HCT116 (cell line): ENCODE results near the gene HYAL2. TPM values are rescaled to one million over a fixed set of nuclear protein-coding genes. Genes with fewer than 3 reads are reported as not detected.
A peak's percentile ranks its signal among the peaks of the same experiment; 100 is the strongest.

Experiments
- ATAC-seq: fragments of 200-7000 bp; cut with Tn5 transposase; 2 replicates; pipeline ENCODE4 v1.9.1; 2020; ENCODE audit warnings: mild to moderate bottlenecking, moderate library complexity
- BruUV-seq: library from RNA; stranded (reverse); fragments of 400-500 nt; replicated peaks from 2 replicates; lab custom pipeline; 2021; lab: Mats Ljungman, UMichigan
- CTCF ChIA-PET: fragments of 300-600 bp; sonication (Branson Sonifier 250); formaldehyde crosslinking; loops from one replicate; lab custom pipeline; 2021; ENCODE audit warnings: antibody characterized with exemption; lab: Charles Lee
- POLR2A ChIA-PET: fragments of 300-600, 350-600 bp; sonication (Branson Sonifier 250); formaldehyde crosslinking; loops from one replicate; lab custom pipeline; 2021; ENCODE audit warnings: antibody characterized with exemption; lab: Charles Lee
- RAD21 ChIA-PET, 2 experiments: fragments of 300-600 bp; sonication (Branson Sonifier 250); formaldehyde crosslinking; loops; one replicate each; lab custom pipeline; 2023; ENCODE audit warnings: low total read pairs in 2 of 2; ENCODE audit not compliant: uncharacterized antibody in 2 of 2, unreplicated experiment in 2 of 2, low non-redundant PET in 1 of 2; lab: Charles Lee
- DNase-seq: peaks from one replicate; pipeline ENCODE4 v3.0.0-alpha.2; 2010; ENCODE audit warnings: low read depth, low spot score
- H2AFZ ChIP-seq: fragments of 200-600 bp; shearing (Covaris generic), sonication (generic); 2 replicates; pipeline ENCODE4 v1.6.1; 2017; ENCODE audit warnings: low read depth, mixed run types, mixed read lengths, antibody characterized with exemption, low read length; ENCODE audit not compliant: poor library complexity, severe bottlenecking
- H3K27ac ChIP-seq: 2 replicates; pipeline ENCODE4 v1.5.1; 2012; ENCODE audit warnings: low read depth, low read length
- H3K27me3 ChIP-seq: fragments of 200-600 bp; sonication (generic); 2 replicates; pipeline ENCODE4 v1.6.1; 2016; ENCODE audit warnings: mixed run types, low read length, mixed read lengths; ENCODE audit not compliant: insufficient read depth
- H3K36me3 ChIP-seq, 2 experiments: fragments of 200-500 bp in 1 of 2; fragments of 200-600 bp in 1 of 2; sonication (Bioruptor generic) in 1 of 2; sonication (generic) in 1 of 2; 2 replicates each; pipeline versions ENCODE4 v1.5.1 to v1.6.1; 2014 to 2016; ENCODE audit warnings: low read length in 2 of 2, inconsistent platforms in 1 of 2, mixed read lengths in 1 of 2, mixed run types in 1 of 2; ENCODE audit not compliant: insufficient read depth in 2 of 2, control insufficient read depth in 1 of 2
- H3K4me1 ChIP-seq, 2 experiments: fragments of 200-600 bp in 1 of 2; sonication (generic) in 1 of 2; 2 replicates each; pipeline versions ENCODE4 v1.5.1 to v1.6.1; 2012 to 2017; ENCODE audit warnings: low read length in 2 of 2, inconsistent platforms in 1 of 2, mild to moderate bottlenecking in 1 of 2, mixed read lengths in 1 of 2, mixed run types in 1 of 2, moderate library complexity in 1 of 2; ENCODE audit not compliant: insufficient read depth in 2 of 2, control insufficient read depth in 1 of 2
- H3K4me2 ChIP-seq: fragments of 200-600 bp; sonication (generic); 2 replicates; pipeline ENCODE4 v1.6.1; 2017; ENCODE audit warnings: mixed run types, low read length, mixed read lengths
- H3K4me3 ChIP-seq, 2 experiments: fragments of 200-600 bp in 1 of 2; sonication (generic) in 1 of 2; replicated peaks in 1 of 2; 2 replicates each; pipeline ENCODE4 v1.5.1; 2011 to 2016; ENCODE audit warnings: low read length in 2 of 2, control low read depth in 1 of 2, low read depth in 1 of 2, mild to moderate bottlenecking in 1 of 2, mixed read lengths in 1 of 2, mixed run types in 1 of 2
- H3K79me2 ChIP-seq: fragments of 200-600 bp; sonication (generic); 2 replicates; pipeline ENCODE4 v1.6.1; 2017; ENCODE audit warnings: mild to moderate bottlenecking, mixed run types, low read length, moderate library complexity, mixed read lengths; ENCODE audit not compliant: insufficient read depth
- H3K9ac ChIP-seq: fragments of 200-600 bp; sonication (generic); 2 replicates; pipeline ENCODE4 v1.6.1; 2016; ENCODE audit warnings: low read length, mixed read lengths
- H3K9me2 ChIP-seq: fragments of 200-600 bp; sonication (generic), shearing (Covaris generic); 2 replicates; pipeline ENCODE4 v1.6.1; 2017; ENCODE audit warnings: mixed run types, mild to moderate bottlenecking, moderate library complexity; ENCODE audit not compliant: insufficient read depth
- H3K9me3 ChIP-seq, 2 experiments: fragments of 200-500 bp in 1 of 2; fragments of 200-600 bp in 1 of 2; sonication (Bioruptor generic) in 1 of 2; sonication (generic) in 1 of 2; 2 replicates each; pipeline ENCODE4 v1.6.1; 2014 to 2017; ENCODE audit warnings: low read length in 2 of 2, mixed read lengths in 2 of 2, inconsistent platforms in 1 of 2, low read depth in 1 of 2, mild to moderate bottlenecking in 1 of 2, mixed run types in 1 of 2, moderate library complexity in 1 of 2; ENCODE audit not compliant: control insufficient read depth in 1 of 2, insufficient read depth in 1 of 2
- H4K20me1 ChIP-seq: fragments of 200-600 bp; sonication (generic), shearing (Covaris generic); 2 replicates; pipeline ENCODE4 v1.6.1; 2017; ENCODE audit warnings: mixed run types, mild to moderate bottlenecking, moderate library complexity; ENCODE audit not compliant: insufficient read depth
- CBX3 ChIP-seq: IDR thresholded peaks from 2 replicates; pipeline ENCODE4 v1.6.1; 2012; ENCODE audit warnings: low read depth
- CEBPB ChIP-seq: IDR thresholded peaks from 2 replicates; pipeline ENCODE4 v1.6.1; 2012; ENCODE audit warnings: low read depth
- EGR1 ChIP-seq: IDR thresholded peaks from 2 replicates; pipeline ENCODE4 v1.6.1; 2012; ENCODE audit warnings: low read depth
- ELF1 ChIP-seq: IDR thresholded peaks from 2 replicates; pipeline ENCODE4 v1.6.1; 2012; ENCODE audit warnings: low read depth, borderline replicate concordance
- EZH2 ChIP-seq: fragments of 200-600 bp; sonication (generic); IDR thresholded peaks from 2 replicates; pipeline ENCODE4 v1.6.1; 2017; ENCODE audit warnings: antibody characterized with exemption, mixed run types
- FOSL1 ChIP-seq: IDR thresholded peaks from 2 replicates; pipeline ENCODE4 v1.6.1; 2012; ENCODE audit warnings: low read depth
- JUND ChIP-seq: IDR thresholded peaks from 2 replicates; pipeline ENCODE4 v1.6.1; 2012
- POLR2A ChIP-seq: IDR thresholded peaks from 2 replicates; pipeline ENCODE4 v1.7.0; 2011; ENCODE audit warnings: borderline replicate concordance; ENCODE audit not compliant: insufficient read depth, insufficient read length; ENCODE audit errors: extremely low read depth
- RAD21 ChIP-seq: IDR thresholded peaks from 2 replicates; pipeline ENCODE4 v1.6.1; 2012; ENCODE audit warnings: low read depth, mild to moderate bottlenecking
- REST ChIP-seq: IDR thresholded peaks from 2 replicates; pipeline ENCODE4 v1.6.1; 2012; ENCODE audit warnings: low read depth
- SIN3A ChIP-seq: IDR thresholded peaks from 2 replicates; pipeline ENCODE4 v1.6.1; 2012; ENCODE audit warnings: low read depth
- SP1 ChIP-seq: IDR thresholded peaks from 2 replicates; pipeline ENCODE4 v1.6.1; 2012; ENCODE audit warnings: low read depth
- SRF ChIP-seq: IDR thresholded peaks from 2 replicates; pipeline ENCODE4 v1.6.1; 2012; ENCODE audit warnings: low read depth
- TCF7L2 ChIP-seq: IDR thresholded peaks from 2 replicates; pipeline ENCODE4 v1.7.0; 2011; ENCODE audit warnings: borderline replicate concordance, inconsistent platforms; ENCODE audit not compliant: insufficient read depth, insufficient read length; ENCODE audit errors: extremely low read depth
- YY1 ChIP-seq: IDR thresholded peaks from 2 replicates; pipeline ENCODE4 v1.6.1; 2011; ENCODE audit warnings: low read length, low read depth, moderate library complexity, mild to moderate bottlenecking; ENCODE audit not compliant: insufficient replicate concordance; ENCODE audit errors: extremely low read depth
- ZFX ChIP-seq: fragments of 450-650 bp; IDR thresholded peaks from 2 replicates; pipeline ENCODE4 v1.6.1; 2017
- ZNF274 ChIP-seq: fragments of 200-500 bp; sonication (Bioruptor generic); IDR thresholded peaks from 2 replicates; pipeline ENCODE4 v1.6.1; 2014; ENCODE audit warnings: mild to moderate bottlenecking, low read depth, low read length, inconsistent platforms
- intact Hi-C: fragments of 100-400 bp; cut with micrococcal nuclease; formaldehyde crosslinking; loops from 2 replicates; pipeline ENCODE4 v1.10.0; 2022
- total RNA-seq: library from RNA; stranded (reverse); gene quantifications from one replicate; pipeline ENCODE4 v1.2.1, GENCODE V29; 2021; ENCODE audit not compliant: unreplicated experiment
- TF ChIP-seq, protein P1 (sequence below): IDR thresholded peaks from 2 replicates; pipeline ENCODE4 v1.6.1; 2012
- TF ChIP-seq, protein P2 (sequence below): IDR thresholded peaks from 2 replicates; pipeline ENCODE4 v1.6.1; 2011; ENCODE audit warnings: mild to moderate bottlenecking, low read length, moderate library complexity; ENCODE audit not compliant: insufficient replicate concordance; ENCODE audit errors: extremely low read depth

Gene HYAL2
- total RNA-seq, 1 experiment from 2014 or later, result 42.2 TPM

GRCh38 chr3:50339485-50340146, 17.1 kb upstream of the HYAL2 start:
- RAD21 ChIA-PET, result interaction anchor here in 1 of 2 experiments (0.5 kb wide), 1 partner anchor 113 kb away, joined by 4 read pairs; no protein-coding TSS in a partner anchor
- TF ChIP-seq SRF (no peak), ELF1 (no peak), ZFX (no peak), SP1 (no peak), CBX3 (no peak), CEBPB (no peak), POLR2A (no peak), SIN3A (no peak), EGR1 (no peak), EZH2 (no peak), ZNF274 (no peak), FOSL1 (no peak), TCF7L2 (no peak), REST (no peak), RAD21 (no peak), YY1 (no peak), JUND (no peak)
- TF ChIP-seq, protein P1, sequence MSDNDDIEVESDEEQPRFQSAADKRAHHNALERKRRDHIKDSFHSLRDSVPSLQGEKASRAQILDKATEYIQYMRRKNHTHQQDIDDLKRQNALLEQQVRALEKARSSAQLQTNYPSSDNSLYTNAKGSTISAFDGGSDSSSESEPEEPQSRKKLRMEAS, result no peak
- TF ChIP-seq, protein P2, sequence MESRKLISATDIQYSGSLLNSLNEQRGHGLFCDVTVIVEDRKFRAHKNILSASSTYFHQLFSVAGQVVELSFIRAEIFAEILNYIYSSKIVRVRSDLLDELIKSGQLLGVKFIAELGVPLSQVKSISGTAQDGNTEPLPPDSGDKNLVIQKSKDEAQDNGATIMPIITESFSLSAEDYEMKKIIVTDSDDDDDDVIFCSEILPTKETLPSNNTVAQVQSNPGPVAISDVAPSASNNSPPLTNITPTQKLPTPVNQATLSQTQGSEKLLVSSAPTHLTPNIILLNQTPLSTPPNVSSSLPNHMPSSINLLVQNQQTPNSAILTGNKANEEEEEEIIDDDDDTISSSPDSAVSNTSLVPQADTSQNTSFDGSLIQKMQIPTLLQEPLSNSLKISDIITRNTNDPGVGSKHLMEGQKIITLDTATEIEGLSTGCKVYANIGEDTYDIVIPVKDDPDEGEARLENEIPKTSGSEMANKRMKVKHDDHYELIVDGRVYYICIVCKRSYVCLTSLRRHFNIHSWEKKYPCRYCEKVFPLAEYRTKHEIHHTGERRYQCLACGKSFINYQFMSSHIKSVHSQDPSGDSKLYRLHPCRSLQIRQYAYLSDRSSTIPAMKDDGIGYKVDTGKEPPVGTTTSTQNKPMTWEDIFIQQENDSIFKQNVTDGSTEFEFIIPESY, result no peak
- Histone ChIP-seq H3K79me2 (peaks cover 47% of the 10 kb centered on the region), H3K9me3 (no peaks in the 10 kb centered on the region), H3K27ac (peak overlapping the region; percentile 82), H3K4me2 (peak overlapping the region; percentile 95), H3K36me3 (peaks cover 0 to 5% of the 10 kb centered on the region in 2 experiments; a peak in 1 of 4 replicates), H4K20me1 (no peaks in the 10 kb centered on the region; the same call in 1 of the 2 replicates), H2AFZ (no peak overlapping the region), H3K9ac (peak overlapping the region; percentile 98), H3K9me2 (no peaks in the 10 kb centered on the region), H3K4me1 (peaks cover 29 to 60% of the 10 kb centered on the region in 2 experiments), H3K27me3 (no peaks in the 10 kb centered on the region), H3K4me3 (peak overlapping the region; percentile 62 to 89)
- CTCF ChIA-PET, result no interaction called here
- no TSS peak for BruUV-seq
- no peak for DNase-seq
- intact Hi-C loops, result no loop called here
- ATAC-seq, result no peak
- POLR2A ChIA-PET, result no interaction called here
